ENCODE measurements around the gene VIPR2. TPM values are rescaled to one million over a fixed set of nuclear protein-coding genes. Genes with fewer than 3 reads are reported as not detected.
"Not testable (repeated sequence)": the region's sequence is repeated elsewhere in the genome, so short reads cannot be mapped to it uniquely, and the experiment has no call there.

Gene VIPR2
- total RNA-seq, 1 experiment from 2014 or later = not detected

GRCh38 chr7:159142199-159142598 lies 2.5 kb downstream of the VIPR2 start:
- in situ Hi-C loops (cut with HindIII; ENCODE audit: low sequenced_read_pairs) = no loop called here
- no peak for DNase-seq (ENCODE audit: low spot score)

DNA sequence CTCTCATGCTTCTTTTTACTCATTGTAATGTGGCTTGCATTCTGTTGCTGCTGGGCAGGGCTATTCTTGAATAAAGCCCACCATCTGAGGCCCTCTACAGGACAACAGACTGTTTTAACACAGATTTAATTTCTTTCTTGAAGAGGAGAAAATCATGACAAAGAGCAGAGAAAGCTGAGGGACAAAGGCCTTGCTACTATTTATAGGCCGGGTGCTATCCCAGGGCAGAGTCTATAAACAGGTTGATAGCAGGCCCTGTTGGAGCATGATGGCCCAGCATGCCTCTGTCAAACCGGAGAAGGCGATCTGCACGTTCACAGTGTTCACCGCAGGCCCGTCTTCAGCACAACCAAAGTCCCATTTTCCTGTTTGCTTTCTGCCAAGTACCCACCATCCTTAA lies 3.0 kb downstream of the VIPR2 start:
- no peak for DNase-seq (ENCODE audit: low spot score)
- in situ Hi-C loops (cut with HindIII; ENCODE audit: low sequenced_read_pairs) = no loop called here

- in situ Hi-C loops (cut with HindIII; ENCODE audit: low sequenced_read_pairs) = no loop called here
- no peak for DNase-seq (ENCODE audit: low spot score)
Observed at GRCh38 chr7:159141167-159141566, 3.5 kb downstream of the VIPR2 start.

DNA sequence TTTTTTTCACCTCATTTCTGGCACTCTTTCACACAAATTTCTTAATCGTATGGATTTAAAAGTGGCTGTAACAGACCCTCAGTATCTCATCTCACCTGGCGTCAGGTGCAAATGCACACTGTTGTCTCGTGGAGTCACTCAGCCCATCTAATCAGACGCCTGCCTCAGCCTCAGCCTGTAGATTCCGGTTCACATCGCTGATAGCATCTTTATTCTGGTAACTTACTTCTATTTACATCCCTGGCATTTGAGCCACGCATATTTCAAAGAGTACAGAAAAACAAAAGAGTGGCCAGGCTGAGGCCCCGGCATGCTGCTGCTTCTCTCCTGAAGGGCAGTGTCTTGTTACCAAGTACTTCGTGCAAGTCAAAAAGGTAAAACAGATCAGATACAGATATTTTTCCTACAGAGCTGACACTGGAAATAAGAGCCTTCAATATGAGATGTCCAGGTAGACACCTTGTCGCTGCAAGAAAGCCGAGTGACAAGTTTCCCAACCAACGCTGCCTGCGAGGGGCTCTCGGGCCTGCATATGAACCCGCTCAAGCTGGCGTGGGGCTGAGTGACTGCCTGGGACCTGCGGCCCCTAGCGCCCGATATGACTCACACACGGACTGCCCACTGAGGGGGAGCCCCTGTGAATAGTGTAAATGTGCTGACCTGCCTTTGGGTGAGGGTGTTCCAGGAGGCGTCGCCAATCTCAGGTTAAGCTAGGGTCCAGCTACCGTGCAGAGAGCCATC lies 4.3 kb downstream of the VIPR2 start:
- DNase-seq (ENCODE audit: low spot score) = no peak
- in situ Hi-C loops (cut with HindIII; ENCODE audit: low sequenced_read_pairs) = no loop called here

DNA sequence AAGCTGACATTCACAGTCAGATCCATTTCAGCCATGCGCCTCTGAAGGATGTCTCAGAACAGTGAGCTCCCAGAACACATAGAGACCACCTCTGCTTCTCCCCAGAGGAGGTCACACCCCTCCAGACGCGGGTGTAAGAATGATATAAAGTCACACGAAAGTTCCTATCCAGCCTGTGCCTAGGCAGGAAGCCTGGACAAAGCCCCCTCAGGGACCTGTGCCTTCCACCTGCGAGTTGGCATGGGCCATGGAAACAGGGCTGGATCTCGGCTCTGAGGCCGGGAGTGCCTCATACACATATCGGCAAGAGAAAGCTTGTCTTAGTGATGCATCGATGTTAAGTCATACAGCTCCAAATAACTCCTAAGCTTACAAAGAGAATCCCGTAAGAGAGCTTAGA lies 5.0 kb downstream of the VIPR2 start:
- in situ Hi-C loops (cut with HindIII; ENCODE audit: low sequenced_read_pairs) = no loop called here
- no peak for DNase-seq (ENCODE audit: low spot score)

GRCh38 chr7:159139202-159139601 lies 5.5 kb downstream of the VIPR2 start:
- DNase-seq (ENCODE audit: low spot score) = no peak
- in situ Hi-C loops (cut with HindIII; ENCODE audit: low sequenced_read_pairs) = no loop called here

DNA sequence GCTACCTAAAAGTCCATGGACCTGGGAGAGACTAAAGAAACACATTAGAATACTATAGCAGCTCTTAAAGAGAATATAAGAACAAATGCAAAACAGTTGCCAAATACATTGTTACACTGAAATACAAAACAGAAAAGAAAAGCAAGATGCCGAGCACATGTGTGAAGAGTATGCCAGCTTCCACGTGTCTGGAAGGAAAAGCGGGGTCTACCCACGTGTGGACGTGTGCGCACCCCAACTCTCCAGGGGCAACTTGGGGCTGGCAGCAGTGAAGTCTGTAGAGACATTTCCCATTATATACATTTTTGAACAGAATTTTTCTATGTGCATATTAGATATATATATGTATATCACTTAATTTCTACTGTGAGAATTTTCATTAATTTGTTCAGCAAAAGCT lies 6.2 kb downstream of the VIPR2 start:
- no peak for DNase-seq (ENCODE audit: low spot score)
- in situ Hi-C loops (cut with HindIII; ENCODE audit: low sequenced_read_pairs) = no loop called here

DNA sequence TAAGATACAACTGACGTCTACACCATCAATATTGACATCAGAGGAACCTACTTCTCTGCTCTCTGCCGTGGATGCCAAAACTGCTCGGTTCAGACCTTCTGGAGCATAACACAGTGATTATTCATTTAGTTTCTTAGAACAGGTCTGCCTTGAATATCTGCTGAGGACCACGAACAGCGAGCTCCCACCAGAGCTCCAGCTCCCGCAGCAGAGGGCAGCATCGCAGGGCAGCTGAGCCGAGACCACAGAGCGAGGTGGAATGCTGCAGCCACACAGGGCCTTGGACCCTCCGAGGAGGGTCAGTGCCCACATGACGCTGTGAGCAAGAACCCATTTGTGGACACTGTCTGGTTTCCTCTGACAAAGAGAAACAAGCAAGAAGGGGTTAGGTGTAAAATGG lies 6.8 kb downstream of the VIPR2 start:
- no peak for DNase-seq (ENCODE audit: low spot score)

GRCh38 chr7:159136846-159137245 lies 7.8 kb downstream of the VIPR2 start:
- in situ Hi-C loops (cut with HindIII; ENCODE audit: low sequenced_read_pairs) = no loop called here
- DNase-seq (ENCODE audit: low spot score) = no peak

More for the DNA sequence above, 6.8 kb downstream of the VIPR2 start:
- in situ Hi-C loops (cut with HindIII; ENCODE audit: low sequenced_read_pairs) = no loop called here

- DNase-seq (ENCODE audit: low spot score) = no peak
- in situ Hi-C loops (cut with HindIII; ENCODE audit: low sequenced_read_pairs) = no loop called here
Observed at GRCh38 chr7:159136442-159136841, 8.2 kb downstream of the VIPR2 start.

GRCh38 chr7:159136013-159136412 lies 8.7 kb downstream of the VIPR2 start:
- DNase-seq (ENCODE audit: low spot score) = no peak
- in situ Hi-C loops (cut with HindIII; ENCODE audit: low sequenced_read_pairs) = no loop called here

DNA sequence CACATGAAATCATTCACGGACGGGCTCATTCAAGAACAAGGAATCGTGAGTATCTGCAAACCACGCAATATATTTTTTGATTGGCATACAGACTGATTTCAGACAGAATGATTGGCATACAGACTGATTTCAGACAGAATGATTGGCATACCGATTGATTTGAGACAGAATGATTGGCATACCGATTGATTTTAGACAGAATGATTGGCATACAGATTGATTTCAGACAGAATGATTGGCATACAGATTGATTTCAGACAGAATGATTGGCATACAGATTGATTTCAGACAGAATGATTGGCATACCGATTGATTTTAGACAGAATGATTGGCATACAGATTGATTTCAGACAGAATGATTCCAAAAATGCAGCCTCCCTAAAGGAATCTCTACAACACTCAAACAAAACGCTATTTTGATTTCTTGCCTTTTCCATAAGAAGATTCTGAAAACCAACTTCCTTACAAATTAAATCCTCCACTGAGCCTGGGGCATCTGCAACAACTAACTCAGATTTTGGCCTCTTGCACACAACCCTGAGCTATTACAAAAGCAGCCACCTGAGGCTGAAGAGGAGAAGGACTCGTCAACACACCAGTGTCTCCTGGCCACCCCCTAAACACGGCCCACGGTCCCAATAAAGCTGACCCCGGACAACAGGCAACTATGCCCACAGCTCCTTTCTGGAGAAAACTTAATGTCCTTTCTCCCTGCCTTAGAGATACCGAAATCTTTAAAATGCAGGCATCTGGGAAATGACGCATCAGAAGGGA lies 11.8 kb downstream of the VIPR2 start:
- DNase-seq (ENCODE audit: low spot score); in situ Hi-C loops (cut with HindIII; ENCODE audit: low sequenced_read_pairs): not testable (repeated sequence)

DNA sequence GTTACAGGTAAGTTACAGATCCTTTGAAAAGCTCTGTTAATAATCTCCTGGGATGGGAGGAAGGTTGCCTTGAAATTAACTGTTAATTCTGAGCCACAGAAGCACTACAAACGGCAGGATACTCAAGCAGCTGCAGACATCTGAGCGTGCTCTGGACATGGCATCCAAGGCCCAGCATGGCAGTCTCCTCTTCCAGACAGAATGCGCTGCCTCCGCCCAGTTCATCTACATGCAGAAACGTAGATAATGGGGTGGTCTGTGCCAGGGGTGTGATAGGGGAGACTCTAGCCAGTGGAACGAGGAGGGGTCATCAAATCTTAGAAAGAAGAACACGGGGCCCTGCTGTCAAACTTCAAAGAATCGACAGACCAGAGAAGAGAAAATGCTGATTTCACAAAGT lies 13.8 kb downstream of the VIPR2 start:
- in situ Hi-C loops (cut with HindIII; ENCODE audit: low sequenced_read_pairs) = no loop called here
- no peak for DNase-seq (ENCODE audit: low spot score)

DNA sequence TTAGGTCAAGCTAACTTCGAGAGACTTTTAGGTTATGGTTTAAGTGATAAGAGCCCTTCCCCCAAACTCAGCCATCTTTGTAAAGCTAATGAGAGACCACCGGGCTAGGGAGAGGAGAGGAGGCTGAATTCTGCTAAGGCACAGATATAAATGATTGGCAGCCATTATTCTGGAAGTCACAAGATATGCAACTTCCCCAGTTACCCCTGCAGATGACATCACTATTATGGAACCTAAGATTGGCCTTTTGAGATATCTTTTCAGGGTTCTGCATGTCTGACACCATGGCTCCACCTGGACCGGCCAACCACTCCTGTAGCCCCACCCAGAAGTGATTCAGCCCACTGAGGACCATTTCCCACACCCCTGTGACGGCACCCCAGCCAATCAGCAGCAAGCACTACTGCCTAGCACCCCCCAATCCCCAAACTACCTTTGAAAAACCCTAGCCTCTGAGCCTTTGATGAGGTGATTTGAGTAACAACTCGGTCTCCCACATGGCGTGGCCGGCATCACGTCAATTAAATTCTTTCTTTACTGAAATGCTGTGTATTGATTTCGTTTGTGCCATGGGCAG lies 14.4 kb downstream of the VIPR2 start:
- in situ Hi-C loops (cut with HindIII; ENCODE audit: low sequenced_read_pairs) = no loop called here
- DNase-seq (ENCODE audit: low spot score) = no peak

DNA sequence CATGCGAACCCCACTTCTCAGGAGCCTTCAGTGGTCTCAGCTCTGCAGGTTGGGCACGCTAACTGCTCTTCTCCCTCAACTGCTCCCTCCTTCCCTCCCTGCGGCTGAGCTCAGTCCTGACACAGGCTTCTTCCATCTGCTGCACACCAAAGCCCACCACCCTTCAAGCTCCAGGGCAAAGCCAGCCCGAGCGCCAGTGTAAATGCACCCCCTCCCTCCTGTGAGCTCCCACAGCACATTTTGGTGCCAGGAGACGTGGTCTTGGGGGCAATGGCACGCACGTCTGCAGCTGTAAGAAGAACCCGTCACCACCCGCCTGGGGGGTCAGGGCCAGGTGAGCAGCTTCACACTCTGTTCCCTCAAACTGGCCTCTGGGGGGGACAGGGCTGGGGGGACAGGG lies 15.9 kb downstream of the VIPR2 start:
- in situ Hi-C loops (cut with HindIII; ENCODE audit: low sequenced_read_pairs) = no loop called here
- no peak for DNase-seq (ENCODE audit: low spot score)

DNA sequence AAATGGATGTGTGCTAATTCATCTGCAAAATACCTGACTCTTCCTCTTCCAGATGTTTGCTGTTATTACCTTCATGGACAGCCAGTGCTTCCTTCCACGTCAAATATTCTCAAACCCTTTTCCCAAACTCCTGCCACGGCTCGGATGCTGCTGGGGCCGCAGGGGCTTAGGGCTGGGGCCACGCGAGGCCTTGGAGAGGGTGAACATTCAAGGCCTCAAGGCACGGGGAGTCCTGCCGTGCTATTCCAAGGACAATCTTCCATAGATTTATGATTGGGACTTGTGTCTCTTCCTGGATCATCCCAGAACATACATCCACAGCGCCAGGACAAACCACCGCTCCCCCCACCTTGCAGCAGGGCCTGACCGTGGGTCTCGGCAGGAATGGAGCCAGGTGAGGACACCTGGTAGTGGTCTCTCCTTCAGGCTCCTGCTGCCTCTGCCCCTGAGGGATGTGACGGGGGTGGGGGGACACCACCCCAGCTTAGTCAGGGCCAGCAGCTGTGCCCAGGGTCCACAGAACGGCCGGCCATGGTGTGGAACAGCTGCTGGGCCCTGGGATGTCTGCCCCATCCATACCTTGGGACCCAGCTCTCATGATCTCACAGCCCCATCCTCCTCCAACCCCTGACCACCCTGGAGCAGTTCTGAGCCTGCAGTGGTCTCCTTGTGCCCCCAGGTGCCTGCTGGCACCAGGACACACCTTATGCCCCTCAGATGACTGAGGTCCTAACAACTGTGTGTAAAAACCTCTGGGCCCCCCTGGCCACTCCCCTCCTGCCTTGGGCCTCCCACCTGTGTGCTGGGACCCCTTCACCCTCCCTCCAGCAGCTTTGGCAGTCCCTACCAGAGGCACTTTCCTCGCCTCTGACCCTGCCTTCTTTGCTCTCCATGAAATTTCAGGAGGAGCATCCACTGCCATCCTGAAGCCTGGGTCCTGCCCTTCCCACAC lies 16.7 kb downstream of the VIPR2 start:
- DNase-seq (ENCODE audit: low spot score) = no peak
- in situ Hi-C loops (cut with HindIII; ENCODE audit: low sequenced_read_pairs) = no loop called here

DNA sequence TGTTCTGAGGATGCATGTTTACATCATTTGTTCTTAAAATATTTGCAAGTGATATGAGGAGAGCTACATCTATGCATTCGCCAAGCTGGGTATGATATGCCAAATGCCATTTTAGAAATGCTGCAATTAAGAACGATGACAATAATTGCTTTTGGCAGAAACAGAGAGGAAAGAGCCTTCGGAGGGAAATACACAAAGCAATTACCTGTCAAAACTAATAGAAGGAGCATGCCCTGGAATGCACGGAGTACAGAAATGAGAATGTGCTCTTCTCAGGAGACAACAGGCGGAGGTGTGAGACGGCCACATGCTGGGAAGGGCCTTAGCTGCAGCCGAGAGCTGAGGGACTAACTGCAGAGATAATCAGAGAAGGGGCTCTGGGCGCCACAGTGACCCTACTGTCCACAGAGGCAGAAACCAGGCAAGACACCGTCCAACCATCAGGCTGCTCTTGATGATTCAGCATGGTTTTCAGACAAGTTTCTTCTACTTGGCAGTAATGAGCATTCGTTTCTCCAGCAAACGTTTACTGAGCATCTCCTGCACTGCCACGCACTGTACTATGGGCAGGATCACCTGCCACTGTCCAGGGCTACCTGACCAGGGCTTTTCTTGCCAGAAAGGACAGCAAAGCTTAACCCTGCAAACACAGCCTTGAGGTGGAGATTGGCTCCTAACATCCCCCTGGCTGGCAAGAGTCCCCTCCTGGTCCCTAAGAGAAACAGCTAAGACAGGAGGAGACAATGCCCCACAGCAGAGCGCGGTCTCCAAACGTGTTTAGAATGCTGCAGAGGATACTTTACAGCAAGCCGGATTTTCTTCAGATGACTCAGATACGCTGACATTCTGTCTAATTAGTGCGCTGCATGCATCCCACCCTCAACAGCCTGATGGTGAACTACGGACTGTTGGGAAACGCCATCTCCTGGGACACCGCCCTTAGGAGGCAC lies 18.1 kb downstream of the VIPR2 start:
- DNase-seq (ENCODE audit: low spot score) = no peak
- in situ Hi-C loops (cut with HindIII; ENCODE audit: low sequenced_read_pairs) = no loop called here

- no peak for DNase-seq (ENCODE audit: low spot score)
- in situ Hi-C loops (cut with HindIII; ENCODE audit: low sequenced_read_pairs) = no loop called here
Observed at GRCh38 chr7:159125955-159126270, 18.8 kb downstream of the VIPR2 start.
